DND-41 (cell line): Measurements from ENCODE around the gene TAB2.

ENCODE experiments used
- ATAC-seq: fragments of 200-7000 bp; cut with Tn5 transposase; 3 replicates; pipeline ENCODE4 v1.9.1; 2021; ENCODE audit warnings: low read depth; ENCODE audit not compliant: insufficient read depth
- DNase-seq: peaks from one replicate; pipeline ENCODE4 v3.0.0-alpha.2; 2020
- H2AFZ ChIP-seq: 2 replicates; pipeline ENCODE4 v1.6.0; 2012; ENCODE audit warnings: low read depth, low read length
- H3K27ac ChIP-seq: 2 replicates; pipeline ENCODE4 v1.5.1; 2012; ENCODE audit warnings: low read length, inconsistent platforms
- H3K27me3 ChIP-seq: fragments of 200-600 bp; sonication (generic); 2 replicates; pipeline ENCODE4 v1.6.0; 2012; ENCODE audit warnings: low read length, mild to moderate bottlenecking, inconsistent platforms; ENCODE audit not compliant: insufficient read depth, poor library complexity
- H3K36me3 ChIP-seq: 2 replicates; pipeline ENCODE4 v1.5.1; 2012; ENCODE audit warnings: low read length, inconsistent platforms; ENCODE audit not compliant: insufficient read depth
- H3K4me1 ChIP-seq: 2 replicates; pipeline ENCODE4 v1.5.1; 2012; ENCODE audit warnings: mild to moderate bottlenecking, low read length; ENCODE audit not compliant: insufficient read depth
- H3K4me2 ChIP-seq: 2 replicates; pipeline ENCODE4 v1.6.0; 2012; ENCODE audit warnings: mild to moderate bottlenecking, moderate library complexity, low read length, inconsistent platforms; ENCODE audit not compliant: insufficient read depth
- H3K4me3 ChIP-seq, 2 experiments: fragments of 200-600 bp in 1 of 2; shearing (Covaris generic) in 1 of 2; 2 replicates each; pipeline ENCODE4 v1.5.1; 2012 to 2016; ENCODE audit warnings: inconsistent platforms in 2 of 2, low read length in 2 of 2, mild to moderate bottlenecking in 2 of 2, low read depth in 1 of 2, moderate library complexity in 1 of 2
- H3K79me2 ChIP-seq: 2 replicates; pipeline ENCODE4 v1.6.0; 2012; ENCODE audit warnings: low read length, inconsistent platforms; ENCODE audit not compliant: insufficient read depth
- H3K9ac ChIP-seq: 2 replicates; pipeline ENCODE4 v1.6.0; 2012; ENCODE audit warnings: low read depth, mild to moderate bottlenecking, inconsistent platforms, low read length, moderate library complexity
- H3K9me3 ChIP-seq: 2 replicates; pipeline ENCODE4 v1.5.1; 2012; ENCODE audit warnings: low read length, moderate library complexity, mild to moderate bottlenecking, inconsistent platforms; ENCODE audit not compliant: insufficient read depth, severe bottlenecking
- H4K20me1 ChIP-seq: 2 replicates; pipeline ENCODE4 v1.6.0; 2012; ENCODE audit warnings: low read length; ENCODE audit not compliant: insufficient read depth
- EZH2 ChIP-seq: IDR thresholded peaks from 3 replicates; pipeline ENCODE4 v1.6.1; 2012; ENCODE audit warnings: borderline replicate concordance, low read depth, mild to moderate bottlenecking, moderate library complexity, low read length, inconsistent platforms; ENCODE audit not compliant: severe bottlenecking
- TF ChIP-seq, protein P1 (sequence below): IDR thresholded peaks from 2 replicates; pipeline ENCODE4 v1.5.1; 2012; ENCODE audit warnings: borderline replicate concordance, low read length, moderate library complexity, mild to moderate bottlenecking; ENCODE audit not compliant: poor library complexity, severe bottlenecking; ENCODE audit errors: extremely low read depth

Gene TAB2

DNA sequence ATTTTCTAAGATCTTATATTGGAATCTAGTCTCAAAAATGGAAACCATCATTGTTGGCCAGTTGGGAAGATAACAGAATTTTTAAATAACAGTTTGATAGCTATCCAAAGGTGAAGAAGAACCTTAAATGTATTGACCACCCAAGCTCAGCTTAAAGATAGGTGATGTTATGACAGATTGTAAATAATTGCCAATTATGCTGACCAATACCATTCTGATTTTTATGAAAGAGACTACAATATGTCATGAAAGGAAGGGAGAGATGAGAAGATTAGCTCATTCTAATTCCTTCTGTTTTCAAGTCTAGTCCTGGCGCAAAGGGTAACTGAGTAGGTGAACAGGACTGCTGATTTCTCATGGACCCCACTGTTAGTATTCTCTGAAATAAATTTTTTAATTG, 5.7 kb upstream of the TAB2 start:
- no peaks in the 10 kb centered on the region for H3K9me3 ChIP-seq
- H2AFZ ChIP-seq: no peak overlapping the region
- no peaks in the 10 kb centered on the region for H3K36me3 ChIP-seq
- H3K4me2 ChIP-seq: no peak overlapping the region
- H3K27me3 ChIP-seq: no peaks in the 10 kb centered on the region
- H3K4me1 ChIP-seq: peaks cover 8% of the 10 kb centered on the region
- no peak for TF ChIP-seq EZH2
- TF ChIP-seq, protein P1, sequence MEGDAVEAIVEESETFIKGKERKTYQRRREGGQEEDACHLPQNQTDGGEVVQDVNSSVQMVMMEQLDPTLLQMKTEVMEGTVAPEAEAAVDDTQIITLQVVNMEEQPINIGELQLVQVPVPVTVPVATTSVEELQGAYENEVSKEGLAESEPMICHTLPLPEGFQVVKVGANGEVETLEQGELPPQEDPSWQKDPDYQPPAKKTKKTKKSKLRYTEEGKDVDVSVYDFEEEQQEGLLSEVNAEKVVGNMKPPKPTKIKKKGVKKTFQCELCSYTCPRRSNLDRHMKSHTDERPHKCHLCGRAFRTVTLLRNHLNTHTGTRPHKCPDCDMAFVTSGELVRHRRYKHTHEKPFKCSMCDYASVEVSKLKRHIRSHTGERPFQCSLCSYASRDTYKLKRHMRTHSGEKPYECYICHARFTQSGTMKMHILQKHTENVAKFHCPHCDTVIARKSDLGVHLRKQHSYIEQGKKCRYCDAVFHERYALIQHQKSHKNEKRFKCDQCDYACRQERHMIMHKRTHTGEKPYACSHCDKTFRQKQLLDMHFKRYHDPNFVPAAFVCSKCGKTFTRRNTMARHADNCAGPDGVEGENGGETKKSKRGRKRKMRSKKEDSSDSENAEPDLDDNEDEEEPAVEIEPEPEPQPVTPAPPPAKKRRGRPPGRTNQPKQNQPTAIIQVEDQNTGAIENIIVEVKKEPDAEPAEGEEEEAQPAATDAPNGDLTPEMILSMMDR: no peak
- no peak overlapping the region for H3K9ac ChIP-seq
- no peaks in the 10 kb centered on the region for H3K79me2 ChIP-seq
- no peaks in the 10 kb centered on the region for H4K20me1 ChIP-seq
- DNase-seq (no peak), ATAC-seq (no peak)
- H3K4me3 ChIP-seq: no peak overlapping the region
- no peak overlapping the region for H3K27ac ChIP-seq

DNA sequence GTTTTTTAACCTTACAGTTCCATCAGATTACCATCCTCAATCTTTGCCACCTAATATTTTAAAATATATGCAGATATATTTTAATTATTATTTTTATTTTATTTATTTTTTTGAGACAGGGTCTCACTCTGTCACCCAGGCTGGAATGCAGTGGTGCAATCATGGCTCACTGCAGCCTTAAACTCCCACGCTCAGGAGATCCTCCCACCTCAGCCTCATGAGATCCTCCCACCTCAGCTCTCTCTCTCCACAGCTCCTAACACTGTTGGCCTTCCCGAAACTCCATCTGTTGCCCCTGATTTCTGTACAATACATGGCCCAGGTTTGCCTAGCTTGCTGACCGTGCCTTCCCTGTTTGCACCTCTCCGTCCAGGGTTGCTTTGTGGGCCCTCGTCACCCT, 4.4 kb upstream of the TAB2 start:
- Histone ChIP-seq H3K4me1 (peaks cover 8% of the 10 kb centered on the region), H4K20me1 (no peaks in the 10 kb centered on the region), H3K4me2 (no peak overlapping the region), H3K36me3 (peaks cover 2% of the 10 kb centered on the region; the same call in 1 of the 2 replicates), H3K9ac (no peak overlapping the region), H2AFZ (no peak overlapping the region), H3K4me3 (no peak overlapping the region), H3K9me3 (no peaks in the 10 kb centered on the region), H3K79me2 (peaks cover 7% of the 10 kb centered on the region), H3K27ac (no peak overlapping the region), H3K27me3 (no peaks in the 10 kb centered on the region)
- no peak for TF ChIP-seq EZH2
- TF ChIP-seq, protein P1: no peak
- ATAC-seq (no peak), DNase-seq (no peak)

DNA sequence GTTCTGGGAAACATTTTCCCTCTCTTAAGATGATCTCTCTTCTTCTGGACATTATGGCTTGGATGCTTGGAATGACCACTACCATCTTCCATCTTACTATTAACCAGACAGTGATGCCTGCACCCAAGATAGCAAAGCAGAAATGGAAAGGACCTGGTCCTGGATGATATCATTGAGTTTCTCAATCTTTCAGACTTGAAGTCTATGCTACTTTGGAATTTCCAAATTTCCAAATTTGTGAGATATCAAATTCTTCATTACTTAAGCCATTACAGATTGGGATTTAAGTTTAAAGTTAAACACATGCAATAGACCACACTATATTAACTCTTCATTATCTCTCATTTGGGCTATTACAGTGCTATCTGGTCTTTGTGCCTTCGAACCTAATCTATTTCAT, 3.7 kb upstream of the TAB2 start:
- Histone ChIP-seq H3K4me1 (peaks cover 13% of the 10 kb centered on the region), H3K9ac (no peak overlapping the region), H3K27ac (no peak overlapping the region), H3K27me3 (no peaks in the 10 kb centered on the region), H2AFZ (no peak overlapping the region), H3K79me2 (peaks cover 15% of the 10 kb centered on the region), H3K4me3 (no peak overlapping the region), H3K36me3 (peaks cover 2% of the 10 kb centered on the region; the same call in 1 of the 2 replicates), H4K20me1 (peaks cover 5% of the 10 kb centered on the region; the same call in 1 of the 2 replicates), H3K9me3 (no peaks in the 10 kb centered on the region), H3K4me2 (no peak overlapping the region)
- ATAC-seq: no peak
- TF ChIP-seq EZH2: no peak
- TF ChIP-seq, protein P1: no peak
- DNase-seq: no peak
